AG04450 (cell line): Measurements from ENCODE around the gene LHX1. TPM values are rescaled to one million over a fixed set of nuclear protein-coding genes. Genes with fewer than 3 reads are reported as not detected.

Source experiments
- CTCF ChIA-PET: fragments of 300-600, 350-600 bp; formaldehyde crosslinking; extraction: SDS; loops from one replicate; lab custom pipeline; 2022; ENCODE audit warnings: antibody characterized with exemption, inconsistent platforms; lab: Charles Lee
- POLR2A ChIA-PET: fragments of 350-600 bp; formaldehyde crosslinking; extraction: SDS; loops from one replicate; lab custom pipeline; 2021; ENCODE audit warnings: antibody characterized with exemption, inconsistent platforms; lab: Yijun Ruan, JAX
- DNase-seq: peaks from one replicate; pipeline ENCODE4 v3.0.0-alpha.2; 2011; ENCODE audit warnings: low read depth, low spot score
- H3K27ac ChIP-seq: one replicate; pipeline ENCODE4 v1.5.1; 2012; ENCODE audit warnings: low read depth, low read length, control low read depth
- H3K27me3 ChIP-seq: one replicate; pipeline ENCODE4 v1.6.0; 2012; ENCODE audit warnings: low read length; ENCODE audit not compliant: control insufficient read depth, insufficient read depth
- H3K4me3 ChIP-seq: 2 replicates; pipeline ENCODE4 v1.5.1; 2011; ENCODE audit warnings: mild to moderate bottlenecking, low read depth, low read length, control low read depth
- H3K9me3 ChIP-seq: 2 replicates; pipeline ENCODE4 v1.5.1; 2012; ENCODE audit warnings: low read length; ENCODE audit not compliant: control insufficient read depth, insufficient read depth
- CTCF ChIP-seq: IDR thresholded peaks from 2 replicates; pipeline ENCODE4 v1.5.1; 2011; ENCODE audit warnings: low read depth, low read length, control low read depth, inconsistent platforms
- polyA plus RNA-seq: library from polyadenylated mRNA; depleted of rRNA; stranded (reverse); fragments of >200 nt; gene quantifications from 2 replicates; pipeline ENCODE4 v1.2.3, GENCODE V29; 2011

Gene LHX1
- polyA plus RNA-seq, 1 experiment: not detected

GRCh38 chr17:36892112-36892838, 45.0 kb upstream of the LHX1 start:
- CTCF ChIA-PET: no interaction called here
- TF ChIP-seq CTCF: peak; percentile 10; the same call in 1 of the 2 replicates
- no peak overlapping the region for H3K27ac ChIP-seq
- no peak overlapping the region for H3K4me3 ChIP-seq
- POLR2A ChIA-PET: no interaction called here
- no peak for DNase-seq
- no peaks in the 10 kb centered on the region; the same call in 1 of the 2 replicates for H3K9me3 ChIP-seq
- peaks cover 32% of the 10 kb centered on the region for H3K27me3 ChIP-seq

GRCh38 chr17:36894177-36894576, 43.1 kb upstream of the LHX1 start:
- ChIA-PET POLR2A (no interaction called here), CTCF (no interaction called here)
- Histone ChIP-seq H3K4me3 (no peak overlapping the region), H3K27me3 (peaks cover 34% of the 10 kb centered on the region), H3K9me3 (no peaks in the 10 kb centered on the region; the same call in 1 of the 2 replicates), H3K27ac (no peak overlapping the region)
- DNase-seq: no peak
- TF ChIP-seq CTCF: no peak

- Histone ChIP-seq H3K4me3 (no peak overlapping the region), H3K27ac (no peak overlapping the region), H3K27me3 (peaks cover 31% of the 10 kb centered on the region), H3K9me3 (no peaks in the 10 kb centered on the region; the same call in 1 of the 2 replicates)
- DNase-seq: no peak
- CTCF ChIA-PET: no interaction called here
- TF ChIP-seq CTCF: no peak
- POLR2A ChIA-PET: no interaction called here
Measured at GRCh38 chr17:36894925-36895324, 42.4 kb upstream of the LHX1 start.

GRCh38 chr17:36899250-36900159, 37.8 kb upstream of the LHX1 start:
- DNase-seq: no peak
- peaks cover 19% of the 10 kb centered on the region for H3K27me3 ChIP-seq
- TF ChIP-seq CTCF: no peak
- H3K4me3 ChIP-seq: no peak overlapping the region
- no peak overlapping the region for H3K27ac ChIP-seq
- H3K9me3 ChIP-seq: no peaks in the 10 kb centered on the region; the same call in 1 of the 2 replicates
- CTCF ChIA-PET: no interaction called here
- POLR2A ChIA-PET: no interaction called here

GRCh38 chr17:36900160-36900512, 37.1 kb upstream of the LHX1 start:
- POLR2A ChIA-PET: no interaction called here

More at GRCh38 chr17:36900160-36900512, 37.1 kb upstream of the LHX1 start:
- DNase-seq: no peak
- no peak overlapping the region for H3K4me3 ChIP-seq
- H3K27ac ChIP-seq: no peak overlapping the region
- no peaks in the 10 kb centered on the region; the same call in 1 of the 2 replicates for H3K9me3 ChIP-seq
- TF ChIP-seq CTCF: no peak
- H3K27me3 ChIP-seq: peaks cover 13% of the 10 kb centered on the region
- CTCF ChIA-PET: no interaction called here
